ENCODE measurements around the gene CSK. TPM values are rescaled to one million over a fixed set of nuclear protein-coding genes. Genes with fewer than 3 reads are reported as not detected.

The CSK gene
- polyA plus RNA-seq, 1 experiment: 25.3 TPM

GRCh38 chr15:74808078-74808839 lies 26.4 kb downstream of the CSK start:
- ChIA-PET CTCF (interaction anchor here (0.6 to 2.9 kb wide), 10 partner anchors 8 to 433 kb away, joined by 3 to 8 read pairs (median 4); no protein-coding TSS in a partner anchor), POLR2A (no interaction called here)
- H3K27me3 ChIP-seq (ENCODE audit: control insufficient read depth, insufficient read depth, low read length): no peaks in the 10 kb centered on the region
- H3K36me3 ChIP-seq (ENCODE audit: control insufficient read depth, insufficient read depth, low read length): peaks cover 6% of the 10 kb centered on the region
- no peak for DNase-seq (ENCODE audit: low read depth)
- H3K4me3 ChIP-seq (ENCODE audit: low read depth, low read length): no peak overlapping the region
- TF ChIP-seq CTCF (IDR thresholded peaks at IDR 0.05; ENCODE audit: insufficient read depth, low read depth, low read length): no peak

DNA sequence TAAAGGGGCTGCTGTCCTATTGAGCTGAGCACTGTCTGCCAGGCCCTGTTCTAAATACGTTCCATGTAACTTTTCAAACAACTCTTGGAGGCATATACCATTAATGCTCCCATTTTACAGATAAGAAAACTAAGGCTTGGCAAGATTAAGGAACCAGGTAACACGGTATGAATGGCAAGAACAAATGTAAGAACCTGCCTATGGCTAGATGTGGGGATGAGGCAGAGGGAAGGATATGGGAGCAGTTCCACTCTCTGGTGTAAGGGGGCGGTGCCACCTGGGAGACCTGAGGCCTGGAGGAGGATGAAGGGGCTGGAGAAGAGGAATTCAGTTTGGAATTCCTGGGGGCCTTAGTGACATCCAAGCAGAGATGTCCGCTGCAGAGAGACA lies 27.0 kb downstream of the CSK start:
- Histone ChIP-seq H3K27me3 (ENCODE audit: control insufficient read depth, insufficient read depth, low read length) (no peaks in the 10 kb centered on the region), H3K4me3 (ENCODE audit: low read depth, low read length) (no peak overlapping the region), H3K36me3 (ENCODE audit: control insufficient read depth, insufficient read depth, low read length) (peaks cover 2% of the 10 kb centered on the region; the same call in 1 of the 2 replicates)
- ChIA-PET CTCF (interaction anchor here (0.6 to 2.9 kb wide), 10 partner anchors 8 to 434 kb away, joined by 3 to 8 read pairs (median 4); no protein-coding TSS in a partner anchor), POLR2A (no interaction called here)
- DNase-seq (ENCODE audit: low read depth): no peak
- TF ChIP-seq CTCF (IDR thresholded peaks at IDR 0.05; ENCODE audit: insufficient read depth, low read depth, low read length): no peak

DNA sequence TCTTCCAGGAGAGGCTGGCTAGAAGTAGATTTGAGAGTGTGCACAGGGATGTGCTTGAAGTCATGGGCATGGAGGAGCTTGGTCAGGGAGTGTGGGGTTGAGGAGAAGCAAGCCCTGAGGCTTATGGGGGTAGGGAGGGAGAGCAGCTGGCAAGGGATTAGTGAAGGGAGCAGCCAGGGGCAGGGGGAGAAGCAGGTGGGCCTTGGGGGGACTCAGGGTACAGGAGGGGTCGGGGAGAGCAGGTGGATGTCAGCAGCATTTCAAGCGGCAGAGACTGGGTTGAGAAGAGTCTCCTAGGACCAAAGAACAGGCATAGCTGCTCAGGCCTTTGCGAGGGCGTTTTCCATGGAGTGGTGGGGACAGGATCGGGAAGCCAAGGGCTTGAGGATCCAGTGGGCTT lies 27.4 kb downstream of the CSK start:
- no peak for DNase-seq (ENCODE audit: low read depth)
- CTCF ChIA-PET: interaction anchor here (0.6 to 2.9 kb wide), 14 partner anchors 8 to 434 kb away, joined by 3 to 8 read pairs (median 4); no protein-coding TSS in a partner anchor
- H3K36me3 ChIP-seq (ENCODE audit: control insufficient read depth, insufficient read depth, low read length): peaks cover 2% of the 10 kb centered on the region; the same call in 1 of the 2 replicates
- no peak for TF ChIP-seq CTCF (IDR thresholded peaks at IDR 0.05; ENCODE audit: insufficient read depth, low read depth, low read length)
- no peak overlapping the region for H3K4me3 ChIP-seq (ENCODE audit: low read depth, low read length)
- no peaks in the 10 kb centered on the region for H3K27me3 ChIP-seq (ENCODE audit: control insufficient read depth, insufficient read depth, low read length)
- POLR2A ChIA-PET: no interaction called here

- DNase-seq (ENCODE audit: low read depth): no peak
- Histone ChIP-seq H3K36me3 (ENCODE audit: control insufficient read depth, insufficient read depth, low read length) (peaks cover under 1% of the 10 kb centered on the region; the same call in 1 of the 2 replicates), H3K27me3 (ENCODE audit: control insufficient read depth, insufficient read depth, low read length) (no peaks in the 10 kb centered on the region), H3K4me3 (ENCODE audit: low read depth, low read length) (no peak overlapping the region)
- no peak for TF ChIP-seq CTCF (IDR thresholded peaks at IDR 0.05; ENCODE audit: insufficient read depth, low read depth, low read length)
- CTCF ChIA-PET: interaction anchor here (0.6 to 2.3 kb wide), 12 partner anchors 9 to 435 kb away, joined by 3 to 8 read pairs (median 3); no protein-coding TSS in a partner anchor
- POLR2A ChIA-PET: interaction anchor here (0.6 kb wide), 1 partner anchor 100 kb away, joined by 3 read pairs; no protein-coding TSS in a partner anchor
These were observed 28.1 kb downstream of the CSK start for GRCh38 chr15:74809956-74810355.

DNA sequence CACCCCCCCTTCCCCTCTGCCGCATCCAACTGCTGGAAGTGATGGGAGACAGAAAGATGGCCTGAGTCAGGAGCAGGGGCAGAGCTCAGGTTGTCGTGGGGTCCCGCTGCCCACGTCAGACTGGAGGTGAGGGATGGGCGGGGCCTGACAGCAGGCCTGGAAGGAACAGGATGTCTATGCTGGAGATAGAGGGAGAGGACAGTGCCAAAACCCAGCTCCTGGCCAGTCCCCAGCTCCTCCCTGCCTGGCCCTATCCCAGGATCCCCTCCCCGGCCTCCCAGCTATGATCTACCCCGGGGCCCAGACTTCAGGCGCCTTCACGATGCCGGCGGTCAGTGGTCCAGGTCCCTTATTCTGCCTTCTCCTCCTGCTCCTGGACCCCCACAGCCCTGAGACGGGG lies 30.7 kb downstream of the CSK start, which contains the start of gene LMAN1L:
LMAN1L (plus strand) TSS at position 303 of the 400 bp plus-strand sequence; CDS start at position 323, 20 bp downstream.
- no peak within 1 kb of the TSS for H3K4me3 ChIP-seq (ENCODE audit: low read depth, low read length)
- no peak for DNase-seq (ENCODE audit: low read depth)
- POLR2A ChIA-PET: no interaction called here
- no peaks in the 10 kb centered on the region for H3K27me3 ChIP-seq (ENCODE audit: control insufficient read depth, insufficient read depth, low read length)
- CTCF ChIA-PET: interaction anchor here (1.1 kb wide), 1 partner anchor 13 kb away, joined by 3 read pairs; no protein-coding TSS in a partner anchor
- TF ChIP-seq CTCF (IDR thresholded peaks at IDR 0.05; ENCODE audit: insufficient read depth, low read depth, low read length): no peak
- H3K36me3 ChIP-seq (ENCODE audit: control insufficient read depth, insufficient read depth, low read length): no peaks in the 10 kb centered on the region
